ENCODE results near the gene NMT2.

GRCh38 chr10:15169555-15170401, 1.3 kb upstream of the NMT2 start:
- TF ChIP-seq POLR2A (IDR thresholded peaks at IDR 0.05) (no peak), CTCF (IDR thresholded peaks at IDR 0.05) (no peak)
